ENCODE data around the gene GLT8D2. TPM values are rescaled to one million over a fixed set of nuclear protein-coding genes. Genes with fewer than 3 reads are reported as not detected.

Gene GLT8D2
- total and polyA plus RNA-seq, 4 experiments from 2014 or later: 0.15 TPM; not detected in 3

- intact Hi-C loops (cut with micrococcal nuclease): no loop called here
These were observed 55.8 kb downstream of the GLT8D2 start for GRCh38 chr12:103994235-103994634.

DNA sequence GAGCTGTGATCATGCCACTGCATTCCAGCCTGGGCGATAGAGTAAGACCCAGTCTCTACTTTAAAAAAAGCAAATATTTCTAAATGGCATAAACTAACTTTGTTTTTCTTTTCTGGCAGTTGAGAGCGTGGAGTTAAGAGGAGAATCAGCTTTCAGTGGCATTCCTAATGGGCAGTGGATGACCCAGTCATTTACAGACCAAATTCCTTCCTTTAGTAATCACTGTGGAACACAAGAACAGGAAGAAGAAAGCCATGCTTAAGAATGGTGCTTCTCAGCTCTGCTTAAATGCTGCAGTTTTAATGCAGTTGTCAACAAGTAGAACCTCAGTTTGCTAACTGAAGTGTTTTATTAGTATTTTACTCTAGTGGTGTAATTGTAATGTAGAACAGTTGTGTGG is 63.2 kb downstream of the GLT8D2 start:
- H3K4me1 Mint-ChIP-seq: no peaks in the 10 kb centered on the region
- ChIA-PET POLR2A (ENCODE audit: partially characterized antibody) (interaction anchor here (1.2 kb wide), 1 partner anchor 10 kb away, joined by 4 read pairs; no protein-coding TSS in a partner anchor), CTCF (ENCODE audit: partially characterized antibody) (interaction anchor here (1.2 kb wide), 1 partner anchor 122 kb away, joined by 4 read pairs; no protein-coding TSS in a partner anchor)
- no peaks in the 10 kb centered on the region for H3K4me1 ChIP-seq (ENCODE audit: insufficient read depth, low read length)
- peaks cover 20 to 49% of the 10 kb centered on the region in 2 donors for H3K36me3 Mint-ChIP-seq
- peaks cover 44% of the 10 kb centered on the region for H3K36me3 ChIP-seq (ENCODE audit: insufficient read depth, low read length)
- no peak overlapping the region for H3K4me3 ChIP-seq (ENCODE audit: low read length in 2 of 2)
- H3K27ac ChIP-seq (ENCODE audit: low read depth, low read length): no peak overlapping the region
- no peaks in the 10 kb centered on the region for H3K9me3 ChIP-seq (ENCODE audit: control insufficient read depth in 1 of 2, low read length in 2 of 2)
- H3K27me3 Mint-ChIP-seq: no peaks in the 10 kb centered on the region
- H3K27ac Mint-ChIP-seq: no peak overlapping the region
- H3K9me3 Mint-ChIP-seq: no peaks in the 10 kb centered on the region
- intact Hi-C loops (cut with micrococcal nuclease): no loop called here
- no peak for DNase-seq
- H3K27me3 ChIP-seq (ENCODE audit: insufficient read depth, low read length): no peaks in the 10 kb centered on the region
- no peak overlapping the region for H3K4me3 Mint-ChIP-seq

More at GRCh38 chr12:103994235-103994634, 55.8 kb downstream of the GLT8D2 start:
- no peak overlapping the region for H3K4me3 Mint-ChIP-seq
- H3K4me1 Mint-ChIP-seq: no peaks in the 10 kb centered on the region
- peaks cover 0 to 6% of the 10 kb centered on the region in 2 donors for H3K36me3 Mint-ChIP-seq
- peaks cover 3 to 4% of the 10 kb centered on the region in 2 donors for H3K27me3 Mint-ChIP-seq
- POLR2A ChIA-PET (ENCODE audit: partially characterized antibody): no interaction called here
- H3K9me3 Mint-ChIP-seq: no peaks in the 10 kb centered on the region
- Histone ChIP-seq H3K4me3 (ENCODE audit: low read length in 2 of 2) (no peak overlapping the region), H3K27ac (ENCODE audit: low read depth, low read length) (no peak overlapping the region), H3K36me3 (ENCODE audit: insufficient read depth, low read length) (peaks cover 2% of the 10 kb centered on the region), H3K27me3 (ENCODE audit: insufficient read depth, low read length) (no peaks in the 10 kb centered on the region), H3K4me1 (ENCODE audit: insufficient read depth, low read length) (no peaks in the 10 kb centered on the region), H3K9me3 (ENCODE audit: control insufficient read depth in 1 of 2, low read length in 2 of 2) (no peaks in the 10 kb centered on the region)
- no peak overlapping the region for H3K27ac Mint-ChIP-seq
- CTCF ChIA-PET (ENCODE audit: partially characterized antibody): no interaction called here
- no peak for DNase-seq

- POLR2A ChIA-PET (ENCODE audit: partially characterized antibody): interaction anchor here (2.4 kb wide), 1 partner anchor 49 kb away, joined by 9 read pairs; the partner anchor contains the start of gene HSP90B1
- Mint-ChIP-seq H3K4me3 (no peak overlapping the region), H3K4me1 (peaks cover 8 to 40% (median 15%) of the 10 kb centered on the region in 4 donors), H3K9me3 (no peaks in the 10 kb centered on the region), H3K27me3 (no peaks in the 10 kb centered on the region), H3K36me3 (peaks cover 42 to 64% of the 10 kb centered on the region in 2 donors), H3K27ac (peak overlapping the region in 3 of 7 donors; percentile 22 to 83 (median 68))
- intact Hi-C loops (cut with micrococcal nuclease): no loop called here
- DNase-seq: no peak
- no peak overlapping the region for H3K27ac ChIP-seq (ENCODE audit: low read depth, low read length)
- no peaks in the 10 kb centered on the region for H3K4me1 ChIP-seq (ENCODE audit: insufficient read depth, low read length)
- no peaks in the 10 kb centered on the region for H3K27me3 ChIP-seq (ENCODE audit: insufficient read depth, low read length)
- CTCF ChIA-PET (ENCODE audit: partially characterized antibody): no interaction called here
- no peak overlapping the region for H3K4me3 ChIP-seq (ENCODE audit: low read length in 2 of 2)
- H3K36me3 ChIP-seq (ENCODE audit: insufficient read depth, low read length): peaks cover 29% of the 10 kb centered on the region
- no peaks in the 10 kb centered on the region for H3K9me3 ChIP-seq (ENCODE audit: control insufficient read depth in 1 of 2, low read length in 2 of 2)
These were observed 71.5 kb downstream of the GLT8D2 start for GRCh38 chr12:103978384-103978982.

DNA sequence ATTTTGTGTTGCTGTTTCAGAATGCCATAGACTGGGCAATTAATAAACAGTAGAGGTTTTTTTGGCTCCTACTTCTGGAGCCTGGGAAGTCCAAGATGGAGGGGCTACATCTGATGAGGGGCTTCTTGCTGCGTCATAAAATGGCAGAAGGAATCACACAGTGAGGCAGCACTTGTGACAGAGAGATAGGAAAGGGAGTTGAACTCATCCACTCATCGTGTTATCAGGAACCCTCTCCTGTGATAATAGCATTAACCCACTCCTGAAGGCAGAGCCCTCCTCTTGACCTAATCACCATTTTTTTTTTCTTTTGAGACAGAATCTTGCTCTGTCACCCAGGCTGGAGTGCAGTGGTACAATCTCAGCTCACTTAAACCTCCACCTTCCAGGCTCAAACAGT is 74.6 kb downstream of the GLT8D2 start:
- CTCF ChIA-PET (ENCODE audit: partially characterized antibody): no interaction called here

GRCh38 chr12:103973909-103974308 is 76.1 kb downstream of the GLT8D2 start:
- POLR2A ChIA-PET (ENCODE audit: partially characterized antibody): interaction anchor here (1.0 to 2.4 kb wide), 2 partner anchors 21 to 45 kb away, joined by 3 to 10 read pairs; partner anchors contain the start of gene HSP90B1

More for the DNA sequence above, 74.6 kb downstream of the GLT8D2 start:
- Histone ChIP-seq H3K36me3 (ENCODE audit: insufficient read depth, low read length) (peaks cover 19% of the 10 kb centered on the region), H3K27ac (ENCODE audit: low read depth, low read length) (no peak overlapping the region), H3K9me3 (ENCODE audit: control insufficient read depth in 1 of 2, low read length in 2 of 2) (no peaks in the 10 kb centered on the region), H3K4me3 (ENCODE audit: low read length in 2 of 2) (no peak overlapping the region), H3K4me1 (ENCODE audit: insufficient read depth, low read length) (peaks cover 11% of the 10 kb centered on the region), H3K27me3 (ENCODE audit: insufficient read depth, low read length) (no peaks in the 10 kb centered on the region)
- intact Hi-C loops (cut with micrococcal nuclease): no loop called here
- POLR2A ChIA-PET (ENCODE audit: partially characterized antibody): interaction anchor here (2.5 kb wide), 1 partner anchor 9 kb away, joined by 8 read pairs; the partner anchor contains the start of gene TDG
- H3K4me1 Mint-ChIP-seq: peaks cover 22 to 64% (median 34%) of the 10 kb centered on the region in 4 donors
- no peak overlapping the region for H3K4me3 Mint-ChIP-seq
- DNase-seq: no peak
- peaks cover 35 to 54% of the 10 kb centered on the region in 2 donors for H3K36me3 Mint-ChIP-seq
- no peak overlapping the region for H3K27ac Mint-ChIP-seq
- no peaks in the 10 kb centered on the region for H3K27me3 Mint-ChIP-seq
- no peaks in the 10 kb centered on the region for H3K9me3 Mint-ChIP-seq

GRCh38 chr12:103969391-103969790 is 80.6 kb downstream of the GLT8D2 start:
- H3K9me3 ChIP-seq (ENCODE audit: control insufficient read depth in 1 of 2, low read length in 2 of 2): no peaks in the 10 kb centered on the region
- CTCF ChIA-PET (ENCODE audit: partially characterized antibody): interaction anchor here (1.3 kb wide), 1 partner anchor 10 kb away, joined by 3 read pairs; no protein-coding TSS in a partner anchor
- peaks cover 43 to 87% (median 73%) of the 10 kb centered on the region in 4 donors for H3K4me1 Mint-ChIP-seq
- H3K27me3 Mint-ChIP-seq: no peaks in the 10 kb centered on the region
- no peak overlapping the region for H3K27ac ChIP-seq (ENCODE audit: low read depth, low read length)
- H3K4me3 Mint-ChIP-seq: peak overlapping the region in 2 of 8 donors; percentile 12 to 51
- H3K4me1 ChIP-seq (ENCODE audit: insufficient read depth, low read length): peaks cover 60% of the 10 kb centered on the region
- H3K27ac Mint-ChIP-seq: peak overlapping the region in 2 of 7 donors; percentile 25 to 43
- H3K4me3 ChIP-seq (ENCODE audit: low read length in 2 of 2): no peak overlapping the region
- H3K36me3 Mint-ChIP-seq: peaks cover 8 to 45% of the 10 kb centered on the region in 2 donors
- DNase-seq: no peak
- POLR2A ChIA-PET (ENCODE audit: partially characterized antibody): interaction anchor here (0.8 to 1.6 kb wide), 3 partner anchors 13 to 71 kb away, joined by 3 to 4 read pairs (median 4); partner anchors contain the start of gene HSP90B1
- H3K27me3 ChIP-seq (ENCODE audit: insufficient read depth, low read length): no peaks in the 10 kb centered on the region
- intact Hi-C loops (cut with micrococcal nuclease): loop anchor here (5.0 kb wide), 2 partner anchors 168 to 318 kb away; partner anchors contain the start of gene NFYB
- H3K9me3 Mint-ChIP-seq: no peaks in the 10 kb centered on the region
- H3K36me3 ChIP-seq (ENCODE audit: insufficient read depth, low read length): no peaks in the 10 kb centered on the region

More at GRCh38 chr12:103973909-103974308, 76.1 kb downstream of the GLT8D2 start:
- Mint-ChIP-seq H3K27ac (peak overlapping the region in 1 of 7 donors; percentile 60), H3K27me3 (no peaks in the 10 kb centered on the region), H3K9me3 (no peaks in the 10 kb centered on the region), H3K4me1 (peaks cover 28 to 79% (median 43%) of the 10 kb centered on the region in 4 donors), H3K36me3 (peaks cover 25 to 51% of the 10 kb centered on the region in 2 donors), H3K4me3 (peak overlapping the region in 1 of 8 donors; percentile 8)
- no peaks in the 10 kb centered on the region for H3K9me3 ChIP-seq (ENCODE audit: control insufficient read depth in 1 of 2, low read length in 2 of 2)
- CTCF ChIA-PET (ENCODE audit: partially characterized antibody): no interaction called here
- H3K36me3 ChIP-seq (ENCODE audit: insufficient read depth, low read length): peaks cover 15% of the 10 kb centered on the region
- no peak for DNase-seq
- H3K27me3 ChIP-seq (ENCODE audit: insufficient read depth, low read length): no peaks in the 10 kb centered on the region
- intact Hi-C loops (cut with micrococcal nuclease): no loop called here
- H3K27ac ChIP-seq (ENCODE audit: low read depth, low read length): no peak overlapping the region
- H3K4me1 ChIP-seq (ENCODE audit: insufficient read depth, low read length): peaks cover 26% of the 10 kb centered on the region
- no peak overlapping the region for H3K4me3 ChIP-seq (ENCODE audit: low read length in 2 of 2)

GRCh38 chr12:103966736-103967135 is 83.3 kb downstream of the GLT8D2 start:
- peaks cover 35 to 76% (median 62%) of the 10 kb centered on the region in 4 donors for H3K4me1 Mint-ChIP-seq
- CTCF ChIA-PET (ENCODE audit: partially characterized antibody): interaction anchor here (1.6 to 3.1 kb wide), 5 partner anchors 12 to 142 kb away, joined by 6 to 32 read pairs (median 8); partner anchors contain the start of gene HSP90B1

More at GRCh38 chr12:103966736-103967135, 83.3 kb downstream of the GLT8D2 start:
- intact Hi-C loops (cut with micrococcal nuclease): loop anchor here (5.0 kb wide), 2 partner anchors 171 to 321 kb away; partner anchors contain the start of gene NFYB
- POLR2A ChIA-PET (ENCODE audit: partially characterized antibody): interaction anchor here (0.7 to 3.3 kb wide), 11 partner anchors 10 to 171 kb away, joined by 3 to 210 read pairs (median 8); partner anchors contain the start of genes HCFC2, HSP90B1 and NFYB
- no peaks in the 10 kb centered on the region for H3K36me3 ChIP-seq (ENCODE audit: insufficient read depth, low read length)
- peak overlapping the region; percentile 65 to 99 for H3K4me3 ChIP-seq (ENCODE audit: low read length in 2 of 2)
- DNase-seq: no peak
- Mint-ChIP-seq H3K9me3 (no peaks in the 10 kb centered on the region), H3K4me3 (peak overlapping the region; percentile 98 to 99 (median 98)), H3K27ac (peak overlapping the region; percentile 97 to 100 (median 99)), H3K27me3 (no peaks in the 10 kb centered on the region), H3K36me3 (peaks cover 5 to 35% of the 10 kb centered on the region in 2 donors)
- H3K27me3 ChIP-seq (ENCODE audit: insufficient read depth, low read length): no peaks in the 10 kb centered on the region
- no peaks in the 10 kb centered on the region for H3K9me3 ChIP-seq (ENCODE audit: control insufficient read depth in 1 of 2, low read length in 2 of 2)
- peak overlapping the region; percentile 84 for H3K27ac ChIP-seq (ENCODE audit: low read depth, low read length)
- H3K4me1 ChIP-seq (ENCODE audit: insufficient read depth, low read length): peaks cover 60% of the 10 kb centered on the region
